Measurements from ENCODE around the gene SH3BP1.
"Not testable (repeated sequence)": the region's sequence is repeated elsewhere in the genome, so short reads cannot be mapped to it uniquely, and the experiment has no call there.

DNA sequence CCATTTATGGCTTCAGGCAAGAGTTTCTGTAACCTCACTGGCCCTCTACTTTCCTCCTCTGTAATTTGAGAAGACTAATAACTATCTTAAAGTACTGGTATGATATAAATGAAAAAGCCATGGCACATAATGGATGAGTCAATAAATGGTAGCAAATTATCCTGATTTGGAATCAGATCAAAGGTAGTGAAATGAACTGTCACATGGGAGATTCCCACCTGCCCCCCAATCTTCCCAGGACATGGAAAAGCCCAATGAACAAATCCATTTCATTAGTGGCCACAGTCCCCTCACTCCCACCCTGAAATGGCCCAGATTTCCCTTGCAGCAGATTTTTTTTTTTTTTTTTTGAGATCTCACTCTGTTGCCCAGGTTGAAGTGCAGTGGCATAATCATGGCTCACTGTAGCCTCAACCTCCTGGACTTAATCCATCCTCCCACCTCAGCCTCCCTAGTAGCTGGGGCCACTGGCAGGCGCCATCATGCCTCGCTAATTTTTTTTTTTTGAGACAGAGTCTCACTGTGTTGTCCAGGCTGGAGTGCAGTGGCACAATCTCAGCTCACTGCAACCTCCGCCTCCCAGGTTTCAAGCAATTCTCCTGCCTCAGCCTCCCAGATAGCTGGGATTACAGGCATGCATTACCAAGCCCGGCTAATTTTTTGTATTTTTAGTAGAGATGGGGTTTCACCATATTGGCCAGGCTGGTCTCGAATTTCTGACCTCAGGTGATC is 36.8 kb upstream of the SH3BP1 start:
- TF ChIP-seq POLR2A (IDR thresholded peaks at IDR 0.05; ENCODE audit: low read depth, low read length); BHLHE40 (IDR thresholded peaks at IDR 0.05; ENCODE audit: low read depth, low read length); RAD21 (IDR thresholded peaks at IDR 0.05; ENCODE audit: low read length); FOS (IDR thresholded peaks at IDR 0.05; ENCODE audit: low read depth, low read length); CTCF (conservative IDR thresholded peaks at IDR 0.05; ENCODE audit: low read depth, low read length); MAFK (IDR thresholded peaks at IDR 0.05; ENCODE audit: low read depth, low read length); MAZ (IDR thresholded peaks at IDR 0.05; ENCODE audit: borderline replicate concordance, low read depth, low read length); RCOR1 (IDR thresholded peaks at IDR 0.05; ENCODE audit: insufficient replicate concordance, low read length); CHD1 (IDR thresholded peaks at IDR 0.05; ENCODE audit: low read depth, low read length); CEBPB (IDR thresholded peaks at IDR 0.05; ENCODE audit: low read depth, low read length); RFX5 (IDR thresholded peaks at IDR 0.05; ENCODE audit: low read depth, low read length): not testable (repeated sequence)
- TF ChIP-seq, protein P1, sequence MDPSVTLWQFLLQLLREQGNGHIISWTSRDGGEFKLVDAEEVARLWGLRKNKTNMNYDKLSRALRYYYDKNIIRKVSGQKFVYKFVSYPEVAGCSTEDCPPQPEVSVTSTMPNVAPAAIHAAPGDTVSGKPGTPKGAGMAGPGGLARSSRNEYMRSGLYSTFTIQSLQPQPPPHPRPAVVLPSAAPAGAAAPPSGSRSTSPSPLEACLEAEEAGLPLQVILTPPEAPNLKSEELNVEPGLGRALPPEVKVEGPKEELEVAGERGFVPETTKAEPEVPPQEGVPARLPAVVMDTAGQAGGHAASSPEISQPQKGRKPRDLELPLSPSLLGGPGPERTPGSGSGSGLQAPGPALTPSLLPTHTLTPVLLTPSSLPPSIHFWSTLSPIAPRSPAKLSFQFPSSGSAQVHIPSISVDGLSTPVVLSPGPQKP (IDR thresholded peaks at IDR 0.05; ENCODE audit: borderline replicate concordance, low read depth, low read length), result not testable (repeated sequence)

All from IMR-90 (cell line).